GM20000 (cell line): ENCODE data around the gene CLDN22.

Experiments
- DNase-seq: peaks from one replicate; pipeline ENCODE4 v3.0.0; 2012; ENCODE audit warnings: low spot score
- CTCF ChIP-seq: IDR thresholded peaks from 2 replicates; pipeline ENCODE4 v1.5.1; 2012; ENCODE audit warnings: mild to moderate bottlenecking, control low read depth; ENCODE audit errors: extremely low read depth, missing control alignments

The CLDN22 gene

GRCh38 chr4:183320211-183321059 is at the start of gene CLDN22:
CLDN22 (minus strand) TSS chr4:183320276; CDS start chr4:183320218, 58 bp downstream.
- no peak for DNase-seq

GRCh38 chr4:183369073-183369472 is 49.0 kb upstream of the CLDN22 start:
- DNase-seq, result no peak
- TF ChIP-seq CTCF, result no peak

More at GRCh38 chr4:183320211-183321059, at the start of gene CLDN22:
- TF ChIP-seq CTCF, result no peak

- TF ChIP-seq CTCF, result no peak
- DNase-seq, result no peak
Observed at GRCh38 chr4:183366206-183366835, 46.2 kb upstream of the CLDN22 start.

DNA sequence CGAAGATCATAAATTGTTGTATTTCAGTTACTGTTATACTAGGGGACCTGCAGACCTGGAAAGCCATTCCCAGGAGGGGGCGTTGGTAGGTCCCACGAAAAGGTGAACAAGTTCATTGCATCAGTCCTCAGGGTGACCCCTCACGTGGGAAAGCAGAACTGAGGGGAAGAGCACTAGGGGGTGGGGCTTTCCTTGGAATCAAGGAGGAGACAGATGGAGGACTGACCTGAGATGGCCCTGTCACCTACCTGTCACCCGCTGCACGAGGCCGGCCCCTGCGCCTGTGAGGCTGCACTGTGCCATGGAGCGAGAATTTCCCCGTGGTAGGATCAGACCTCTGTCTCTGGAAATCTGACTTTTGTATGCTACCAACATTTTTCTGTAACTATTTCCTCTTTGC is 43.9 kb upstream of the CLDN22 start:
- DNase-seq, result no peak
- no peak for TF ChIP-seq CTCF

GRCh38 chr4:183362916-183363542 is 43.0 kb upstream of the CLDN22 start:
- no peak for DNase-seq
- TF ChIP-seq CTCF, result no peak

DNA sequence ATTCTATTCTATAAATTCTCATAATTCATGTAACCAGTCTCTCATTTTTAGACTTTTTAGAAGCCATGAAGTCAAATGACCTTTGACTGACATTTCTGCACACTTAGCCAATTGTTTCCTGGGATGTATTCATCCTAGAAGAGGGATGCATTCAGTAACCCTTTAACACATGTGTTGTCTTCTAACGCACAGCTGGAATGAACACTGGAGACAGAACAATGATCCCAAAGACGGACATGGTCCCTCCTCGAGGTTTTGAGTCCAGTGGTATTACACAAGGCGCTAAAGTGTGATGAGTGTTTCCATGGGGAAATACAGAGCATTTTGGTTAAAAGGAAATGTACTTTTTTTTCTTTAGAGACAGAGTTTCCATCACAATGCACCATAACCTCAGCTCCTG is 42.0 kb upstream of the CLDN22 start:
- TF ChIP-seq CTCF, result no peak
- no peak for DNase-seq
